SK-N-SH treated with all-trans-retinoic acid at 6 μM for 48 hours (cell line): Measurements from ENCODE around the gene VSIG1.

ENCODE experiments used
- ARNTL ChIP-seq: fragments of 450-650 bp; formaldehyde crosslinking; IDR thresholded peaks from 2 replicates; pipeline ENCODE4 v1.5.0; 2020; ENCODE audit warnings: low read depth, mild to moderate bottlenecking, moderate library complexity, borderline replicate concordance
- CREB5 ChIP-seq: fragments of 250-450 bp; sonication (Bioruptor Pico); IDR thresholded peaks from 2 replicates; pipeline ENCODE4 v1.5.1; 2020; ENCODE audit warnings: low read depth, mild to moderate bottlenecking, moderate library complexity
- CSRNP3 ChIP-seq: fragments of 250-450 bp; sonication (Bioruptor Pico); IDR thresholded peaks from 2 replicates; pipeline ENCODE4 v1.5.1; 2021; ENCODE audit warnings: mild to moderate bottlenecking, moderate library complexity
- ZFP30 ChIP-seq: fragments of 450-650 bp; formaldehyde crosslinking; IDR thresholded peaks from 2 replicates; pipeline ENCODE4 v1.5.0; 2022; ENCODE audit warnings: mild to moderate bottlenecking, moderate library complexity

GRCh38 chrX:108028854-108029253, 16.0 kb upstream of the VSIG1 start:
- TF ChIP-seq ARNTL (CRISPR knock-in tag) (no peak), ZFP30 (CRISPR knock-in tag) (no peak), CSRNP3 (no peak), CREB5 (CRISPR knock-in tag) (no peak)
